Right cardiac atrium (tissue), 5 donors: ENCODE data around the gene AJM1. TPM values are rescaled to one million over a fixed set of nuclear protein-coding genes. Genes with fewer than 3 reads are reported as not detected.

Source experiments
- ATAC-seq, 2 donors: fragments of 200-7000 bp; cut with Tn5 transposase; one replicate each; pipeline versions ENCODE4 v1.8.0 to v1.9.1; 2020; ENCODE audit warnings: moderate library complexity in 2 of 2, mild to moderate bottlenecking in 1 of 2
- DNase-seq, 3 donors: peaks; one replicate each; pipeline ENCODE4 v3.0.0-alpha.2; 2020
- H3K27ac ChIP-seq: one replicate; pipeline ENCODE4 v1.5.1; 2013; ENCODE audit warnings: mild to moderate bottlenecking, low read length, control low read depth, moderate library complexity
- H3K27me3 ChIP-seq: one replicate; pipeline ENCODE4 v1.6.1; 2013; ENCODE audit not compliant: control insufficient read depth, insufficient read depth
- H3K4me1 ChIP-seq: one replicate; pipeline ENCODE4 v1.6.1; 2013; ENCODE audit warnings: low read length; ENCODE audit not compliant: control insufficient read depth, insufficient read depth
- H3K4me3 ChIP-seq: one replicate; pipeline ENCODE4 v1.5.1; 2013; ENCODE audit warnings: low read length, control low read depth
- H3K9me3 ChIP-seq: one replicate; pipeline ENCODE4 v1.6.1; 2013; ENCODE audit warnings: low read length; ENCODE audit not compliant: control insufficient read depth
- WGBS: extraction: QIAGEN DNeasy Blood & Tissue Kit; methylation state at CpG from one replicate; pipeline ENCODE4 v1.1.7; 2013; 5-methylcytosine and 5-hydroxymethylcytosine counted together
- intact Hi-C, 4 donors: fragments of 100-400 bp; cut with DNase I; formaldehyde crosslinking; loops; one replicate each; pipeline versions ENCODE4 v1.11.0 to v1.14.0; 2022 to 2023
- polyA plus RNA-seq: library from polyadenylated mRNA; stranded (reverse); fragments of 200-250 nt; gene quantifications from one replicate; pipeline ENCODE4 v1.2.3, GENCODE V29; 2013
- total RNA-seq, 4 donors: library from RNA; stranded (reverse); fragmentation: NEBNext Ultra II Directional; extraction: Animal tissue kit (Norgen Biotek cat#: 25700); gene quantifications; one replicate each; pipeline ENCODE4 v1.2.1, GENCODE V29; 2021
- donor health status: healthy with polysubstance abuse.
- donor health status: DM: no; HTN: yes; CAD: no.
- donor health status: DM: no; HTN: no; CAD: no.
- donor health status: DM: no; HTN: yes; CAD: no; lungs with severe emphysema.
- donor health status: DM: yes; HTN: yes; CAD: no.

Gene AJM1
- total and polyA plus RNA-seq, 5 donors: 4.3 to 11.5 (median 6.3) TPM

- ATAC-seq: peak; percentile 5 to 17
- under 1% methylated on average over 93 of the region's 93 CpGs for WGBS
- Histone ChIP-seq H3K4me1 (no peaks in the 10 kb centered on the region), H3K27me3 (no peaks in the 10 kb centered on the region), H3K4me3 (peak overlapping the region; percentile 97), H3K27ac (peak overlapping the region; percentile 55), H3K9me3 (no peaks in the 10 kb centered on the region)
- intact Hi-C loops: no loop called here
- peak in 2 of 3 donors; percentile 80 to 81 for DNase-seq
Observed at GRCh38 chr9:136808075-136808805, 34.0 kb upstream of the AJM1 start.

DNA sequence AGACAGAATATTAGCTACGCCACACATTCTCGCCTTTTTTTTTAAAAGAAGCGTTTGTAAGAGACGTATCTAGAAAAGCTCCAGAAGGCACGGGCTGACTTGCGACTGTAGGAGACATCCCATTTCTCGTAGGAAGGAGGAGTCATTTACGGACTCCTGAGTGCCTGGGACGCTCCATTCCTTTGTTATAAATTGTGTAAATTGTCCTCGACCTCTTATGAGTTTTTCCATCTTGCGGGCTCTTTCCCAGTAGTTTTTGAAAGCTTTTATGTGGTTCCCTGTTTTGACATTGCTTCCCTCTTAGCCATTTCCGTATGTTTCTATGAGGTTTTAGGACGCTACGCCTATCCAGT is 33.5 kb upstream of the AJM1 start:
- DNase-seq (no peak), ATAC-seq (no peak)
- Histone ChIP-seq H3K27ac (no peak overlapping the region), H3K27me3 (no peaks in the 10 kb centered on the region), H3K9me3 (no peaks in the 10 kb centered on the region), H3K4me3 (peak overlapping the region; percentile 97), H3K4me1 (no peaks in the 10 kb centered on the region)
- intact Hi-C loops: no loop called here
- 3% methylated on average over 14 of the region's 14 CpGs for WGBS

DNA sequence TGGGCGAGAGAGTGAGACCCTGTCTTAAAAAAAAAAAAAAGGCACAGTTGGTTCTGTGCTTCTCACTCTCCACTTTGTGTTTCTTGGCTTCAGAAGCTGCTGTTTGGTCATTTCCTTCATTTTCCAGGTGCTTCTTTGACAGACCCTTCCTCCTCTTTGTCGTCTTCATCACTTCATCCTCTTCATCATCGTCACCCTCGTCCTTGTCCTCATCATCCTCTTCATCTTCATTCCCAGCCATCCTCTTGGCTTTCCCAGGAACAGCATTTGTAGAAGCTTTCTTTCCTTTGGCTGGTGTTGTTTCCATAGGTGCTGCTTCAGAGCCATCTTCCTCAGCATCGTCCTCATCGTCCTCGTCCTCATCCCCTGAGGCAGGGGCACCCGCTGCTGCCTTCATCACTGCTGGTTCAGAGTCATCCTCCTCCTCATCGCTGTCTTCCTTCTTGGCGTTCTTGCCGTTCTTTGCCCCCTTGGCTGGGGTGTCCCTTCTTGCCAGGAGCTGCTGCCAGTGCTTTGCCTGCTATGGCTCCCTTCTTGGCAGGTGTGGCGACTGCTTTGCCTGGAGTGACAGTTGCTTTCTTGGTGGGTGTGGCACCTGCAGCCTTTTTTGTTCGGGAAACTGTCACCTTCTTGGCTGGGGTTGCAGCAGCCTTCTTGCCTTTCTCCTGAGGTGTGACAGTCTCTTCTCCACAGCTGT is 27.4 kb upstream of the AJM1 start:
- H3K4me3 ChIP-seq: no peak overlapping the region
- WGBS: 91% methylated on average over 13 of the region's 13 CpGs
- H3K27ac ChIP-seq: no peak overlapping the region
- no peaks in the 10 kb centered on the region for H3K4me1 ChIP-seq
- H3K27me3 ChIP-seq: no peaks in the 10 kb centered on the region
- no peaks in the 10 kb centered on the region for H3K9me3 ChIP-seq
- no peak for ATAC-seq
- DNase-seq: peak in 1 of 3 donors; percentile 33
- intact Hi-C loops: no loop called here

GRCh38 chr9:136815422-136815782 is 26.9 kb upstream of the AJM1 start:
- H3K27me3 ChIP-seq: no peaks in the 10 kb centered on the region
- DNase-seq (no peak), ATAC-seq (no peak)
- intact Hi-C loops: no loop called here
- no peak overlapping the region for H3K4me3 ChIP-seq
- H3K9me3 ChIP-seq: no peaks in the 10 kb centered on the region
- no peak overlapping the region for H3K27ac ChIP-seq
- H3K4me1 ChIP-seq: no peaks in the 10 kb centered on the region
- 0% methylated on average over 1 of the region's 1 CpG for WGBS

GRCh38 chr9:136820971-136821825 is 21.1 kb upstream of the AJM1 start:
- WGBS: 6% methylated on average over 83 of the region's 83 CpGs

DNA sequence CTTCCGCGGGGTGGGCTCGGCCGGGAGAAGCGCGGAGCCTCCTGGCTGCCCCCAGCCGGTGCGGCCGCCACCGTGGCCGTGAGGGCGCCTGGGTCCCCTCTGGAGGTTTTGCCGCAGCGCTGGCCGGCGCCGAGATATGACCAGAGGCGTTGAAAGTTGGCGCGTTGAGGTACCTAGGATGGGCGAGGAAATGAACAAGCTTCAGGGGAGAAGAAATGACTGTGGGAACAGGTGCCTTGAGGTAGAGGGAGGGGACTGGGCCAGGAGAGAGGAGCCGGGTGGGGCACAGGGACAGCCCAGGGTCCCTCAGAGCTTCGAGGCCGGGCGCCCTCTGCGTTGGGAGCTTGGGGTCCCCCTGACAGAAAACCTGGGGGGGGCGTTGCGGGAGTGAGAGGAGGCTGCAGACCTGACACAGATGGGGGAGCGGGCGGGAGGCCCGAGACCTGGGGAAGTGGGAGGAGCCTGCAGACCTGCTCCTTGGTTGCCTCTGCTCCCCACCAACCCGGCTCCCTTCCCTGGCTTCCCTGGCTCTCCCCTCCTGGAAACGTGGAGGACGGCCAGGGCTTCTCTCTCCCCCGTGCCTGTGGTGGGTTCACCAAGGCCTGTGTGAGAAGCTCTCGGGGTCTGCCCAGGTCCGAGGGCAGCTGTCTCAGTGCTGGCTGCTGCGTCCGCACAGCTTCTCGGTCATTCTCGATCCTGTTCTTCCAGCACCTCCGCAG is 20.3 kb upstream of the AJM1 start:
- WGBS: 54% methylated on average over 42 of the region's 42 CpGs
- no peaks in the 10 kb centered on the region for H3K9me3 ChIP-seq
- H3K27ac ChIP-seq: no peak overlapping the region
- H3K4me3 ChIP-seq: peak overlapping the region; percentile 57
- peak in 2 of 3 donors; percentile 49 to 52 for DNase-seq
- H3K27me3 ChIP-seq: no peaks in the 10 kb centered on the region
- intact Hi-C loops: no loop called here
- peak in 1 of 2 donors; percentile 3 for ATAC-seq
- H3K4me1 ChIP-seq: peaks cover 5% of the 10 kb centered on the region

More at GRCh38 chr9:136820971-136821825, 21.1 kb upstream of the AJM1 start:
- Histone ChIP-seq H3K9me3 (no peaks in the 10 kb centered on the region), H3K27me3 (no peaks in the 10 kb centered on the region), H3K4me1 (peaks cover 5% of the 10 kb centered on the region), H3K4me3 (peak overlapping the region; percentile 57), H3K27ac (no peak overlapping the region)
- intact Hi-C loops: no loop called here
- peak; percentile 75 to 78 for ATAC-seq
- peak; percentile 25 to 78 (median 72) for DNase-seq

- Histone ChIP-seq H3K4me1 (peaks cover 5% of the 10 kb centered on the region), H3K9me3 (no peaks in the 10 kb centered on the region), H3K27me3 (no peaks in the 10 kb centered on the region), H3K4me3 (no peak overlapping the region), H3K27ac (no peak overlapping the region)
- 89% methylated on average over 30 of the region's 30 CpGs for WGBS
- ATAC-seq: no peak
- DNase-seq: peak in 2 of 3 donors; percentile 34 to 44
- intact Hi-C loops: no loop called here
Observed at GRCh38 chr9:136823136-136824046, 18.9 kb upstream of the AJM1 start.

GRCh38 chr9:136824496-136825225 is 17.6 kb upstream of the AJM1 start:
- no peak overlapping the region for H3K27ac ChIP-seq
- peak in 1 of 3 donors; percentile 29 for DNase-seq
- WGBS: 91% methylated on average over 21 of the region's 21 CpGs
- H3K9me3 ChIP-seq: no peaks in the 10 kb centered on the region
- ATAC-seq: no peak
- no peak overlapping the region for H3K4me3 ChIP-seq
- no peaks in the 10 kb centered on the region for H3K27me3 ChIP-seq
- intact Hi-C loops: no loop called here
- H3K4me1 ChIP-seq: peaks cover 5% of the 10 kb centered on the region

- ATAC-seq: no peak
- peaks cover 5% of the 10 kb centered on the region for H3K4me1 ChIP-seq
- H3K27me3 ChIP-seq: no peaks in the 10 kb centered on the region
- H3K4me3 ChIP-seq: no peak overlapping the region
- DNase-seq: peak in 2 of 3 donors; percentile 12 to 50
- WGBS: 91% methylated on average over 44 of the region's 44 CpGs
- H3K27ac ChIP-seq: no peak overlapping the region
- H3K9me3 ChIP-seq: no peaks in the 10 kb centered on the region
- intact Hi-C loops: no loop called here
Observed at GRCh38 chr9:136825295-136826187, 16.7 kb upstream of the AJM1 start.
